ENCODE data around the gene MTARC1.

- TF ChIP-seq CTCF (IDR thresholded peaks at IDR 0.05) = no peak
- no peak for TF ChIP-seq EZH2 (IDR thresholded peaks at IDR 0.05; ENCODE audit: borderline replicate concordance, insufficient read depth, low read depth, low read length, poor library complexity, severe bottlenecking)
Measured at GRCh38 chr1:220754918-220755295, 31.8 kb upstream of the MTARC1 start.

Data from B cell (primary cell).